ENCODE measurements around the gene KCNQ5. TPM values are rescaled to one million over a fixed set of nuclear protein-coding genes. Genes with fewer than 3 reads are reported as not detected.

Gene KCNQ5
- total RNA-seq, 1 experiment from 2014 or later: not detected

GRCh38 chr6:72856801-72857200 is 234.9 kb downstream of the KCNQ5 start:
- RAD21 ChIA-PET (ENCODE audit: low non-redundant PET in 1 of 2, low total read pairs in 2 of 2, uncharacterized antibody in 2 of 2, unreplicated experiment in 2 of 2): no interaction called here
- no TSS peak for BruUV-seq (replicated peaks)
- H3K9me2 ChIP-seq (ENCODE audit: insufficient read depth): no peaks in the 10 kb centered on the region
- POLR2A ChIA-PET: no interaction called here
- no peak overlapping the region for H3K4me2 ChIP-seq (ENCODE audit: low read length)
- no peak overlapping the region for H2AFZ ChIP-seq (ENCODE audit: low read depth, low read length, poor library complexity, severe bottlenecking)
- H3K9ac ChIP-seq (ENCODE audit: low read length): no peak overlapping the region
- H3K36me3 ChIP-seq (ENCODE audit: control insufficient read depth in 1 of 2, insufficient read depth in 2 of 2, low read length in 2 of 2): no peaks in the 10 kb centered on the region
- H3K4me3 ChIP-seq (replicated peaks in 1 of 2; ENCODE audit: low read depth in 1 of 2, low read length in 2 of 2): no peak overlapping the region
- DNase-seq (ENCODE audit: low read depth, low spot score) (no peak), ATAC-seq (no peak)
- intact Hi-C loops (cut with micrococcal nuclease): no loop called here
- no peaks in the 10 kb centered on the region for H3K4me1 ChIP-seq (ENCODE audit: control insufficient read depth in 1 of 2, insufficient read depth in 2 of 2, low read length in 2 of 2)
- no peaks in the 10 kb centered on the region for H3K79me2 ChIP-seq (ENCODE audit: insufficient read depth, low read length)
- H3K27ac ChIP-seq (ENCODE audit: low read depth, low read length): no peak overlapping the region
- H4K20me1 ChIP-seq (ENCODE audit: insufficient read depth): no peaks in the 10 kb centered on the region
- no peak for TF ChIP-seq EZH2 (IDR thresholded peaks at IDR 0.05)
- no peak for TF ChIP-seq POLR2A (IDR thresholded peaks at IDR 0.05; ENCODE audit: borderline replicate concordance, extremely low read depth, insufficient read depth, insufficient read length)
- TF ChIP-seq SRF (IDR thresholded peaks at IDR 0.05; ENCODE audit: low read depth): no peak
- no peak for TF ChIP-seq JUND (IDR thresholded peaks at IDR 0.05)
- no peak for TF ChIP-seq ELF1 (IDR thresholded peaks at IDR 0.05; ENCODE audit: borderline replicate concordance, low read depth)
- no peak for TF ChIP-seq CBX3 (IDR thresholded peaks at IDR 0.05; ENCODE audit: low read depth)
- TF ChIP-seq FOSL1 (IDR thresholded peaks at IDR 0.05; ENCODE audit: low read depth): no peak
- CTCF ChIA-PET: no interaction called here
- H3K27me3 ChIP-seq (ENCODE audit: insufficient read depth, low read length): peaks cover 22% of the 10 kb centered on the region
- H3K9me3 ChIP-seq (ENCODE audit: control insufficient read depth in 1 of 2, insufficient read depth in 1 of 2, low read depth in 1 of 2, low read length in 2 of 2): no peaks in the 10 kb centered on the region

- Histone ChIP-seq H3K36me3 (ENCODE audit: control insufficient read depth in 1 of 2, insufficient read depth in 2 of 2, low read length in 2 of 2) (no peaks in the 10 kb centered on the region), H2AFZ (ENCODE audit: low read depth, low read length, poor library complexity, severe bottlenecking) (no peak overlapping the region), H3K4me2 (ENCODE audit: low read length) (no peak overlapping the region), H3K9me2 (ENCODE audit: insufficient read depth) (no peaks in the 10 kb centered on the region), H3K4me3 (replicated peaks in 1 of 2; ENCODE audit: low read depth in 1 of 2, low read length in 2 of 2) (no peak overlapping the region), H4K20me1 (ENCODE audit: insufficient read depth) (no peaks in the 10 kb centered on the region), H3K79me2 (ENCODE audit: insufficient read depth, low read length) (no peaks in the 10 kb centered on the region), H3K27me3 (ENCODE audit: insufficient read depth, low read length) (peaks cover 30% of the 10 kb centered on the region), H3K4me1 (ENCODE audit: control insufficient read depth in 1 of 2, insufficient read depth in 2 of 2, low read length in 2 of 2) (no peaks in the 10 kb centered on the region), H3K27ac (ENCODE audit: low read depth, low read length) (no peak overlapping the region), H3K9me3 (ENCODE audit: control insufficient read depth in 1 of 2, insufficient read depth in 1 of 2, low read depth in 1 of 2, low read length in 2 of 2) (no peaks in the 10 kb centered on the region), H3K9ac (ENCODE audit: low read length) (no peak overlapping the region)
- intact Hi-C loops (cut with micrococcal nuclease): no loop called here
- no TSS peak for BruUV-seq (replicated peaks)
- DNase-seq (ENCODE audit: low read depth, low spot score): no peak
- no peak for TF ChIP-seq REST (IDR thresholded peaks at IDR 0.05; ENCODE audit: low read depth)
- TF ChIP-seq POLR2A (IDR thresholded peaks at IDR 0.05; ENCODE audit: borderline replicate concordance, extremely low read depth, insufficient read depth, insufficient read length): no peak
- no peak for TF ChIP-seq MAX (IDR thresholded peaks at IDR 0.05)
- TF ChIP-seq YY1 (IDR thresholded peaks at IDR 0.05; ENCODE audit: extremely low read depth, insufficient replicate concordance, low read depth, low read length): no peak
- no peak for TF ChIP-seq ZFX (IDR thresholded peaks at IDR 0.05)
- no peak for TF ChIP-seq RAD21 (IDR thresholded peaks at IDR 0.05; ENCODE audit: low read depth)
- TF ChIP-seq JUND (IDR thresholded peaks at IDR 0.05): no peak
- no peak for TF ChIP-seq CBX3 (IDR thresholded peaks at IDR 0.05; ENCODE audit: low read depth)
- ChIA-PET RAD21 (ENCODE audit: low non-redundant PET in 1 of 2, low total read pairs in 2 of 2, uncharacterized antibody in 2 of 2, unreplicated experiment in 2 of 2) (no interaction called here), CTCF (no interaction called here), POLR2A (no interaction called here)
- no peak for ATAC-seq
These were observed 236.1 kb downstream of the KCNQ5 start for GRCh38 chr6:72857791-72858585.

All from HCT116 (cell line).